HAP-1 (cell line): ENCODE results near the gene ITFG2.

Source experiments
- DNase-seq, 2 experiments: peaks; one replicate each; pipeline ENCODE4 v3.0.0-alpha.2; 2016 to 2020; ENCODE audit warnings: low spot score in 2 of 2
- H3K27me3 ChIP-seq: fragments of 250-450 bp; sonication (Bioruptor Pico); 2 replicates; pipeline ENCODE4 v1.5.1; 2020; ENCODE audit warnings: low read depth, mild to moderate bottlenecking, moderate library complexity
- H3K36me3 ChIP-seq: fragments of 250-450 bp; sonication (Bioruptor Pico); replicated peaks from 2 replicates; pipeline ENCODE4 v1.5.1; 2020; ENCODE audit warnings: mild to moderate bottlenecking
- H3K4me1 ChIP-seq: fragments of 250-450 bp; sonication (Bioruptor Pico); 2 replicates; pipeline ENCODE4 v1.5.1; 2020; ENCODE audit warnings: mild to moderate bottlenecking
- H3K4me3 ChIP-seq: fragments of 250-450 bp; sonication (Bioruptor Pico); 2 replicates; pipeline ENCODE4 v1.5.1; 2020; ENCODE audit warnings: mild to moderate bottlenecking, moderate library complexity
- H3K9me3 ChIP-seq: fragments of 250-450 bp; sonication (Bioruptor Pico); 2 replicates; pipeline ENCODE4 v1.5.1; 2020; ENCODE audit warnings: mild to moderate bottlenecking, moderate library complexity
- in situ Hi-C: fragments of 300-500 bp; cut with MboI; formaldehyde crosslinking; loops from 3 replicates; pipeline ENCODE4 v1.14.3; 2020; ENCODE audit warnings: low sequenced_read_pairs, inconsistent platforms, mixed read lengths

Gene ITFG2

GRCh38 chr12:2783936-2784600 lies 28.4 kb upstream of the ITFG2 start:
- peaks cover 18% of the 10 kb centered on the region for H3K27me3 ChIP-seq
- peak; percentile 48 to 77 for DNase-seq
- no peaks in the 10 kb centered on the region for H3K4me1 ChIP-seq
- H3K4me3 ChIP-seq = no peak overlapping the region
- no peaks in the 10 kb centered on the region for H3K36me3 ChIP-seq
- H3K9me3 ChIP-seq = no peaks in the 10 kb centered on the region
- in situ Hi-C loops = loop anchor here (10.0 kb wide), 1 partner anchor 99 kb away; no protein-coding TSS in a partner anchor

- in situ Hi-C loops = loop anchor here (10.0 kb wide), 1 partner anchor 100 kb away; no protein-coding TSS in a partner anchor
- H3K4me1 ChIP-seq = no peaks in the 10 kb centered on the region
- DNase-seq = no peak
- H3K36me3 ChIP-seq = no peaks in the 10 kb centered on the region
- H3K27me3 ChIP-seq = peaks cover 21% of the 10 kb centered on the region
- H3K9me3 ChIP-seq = no peaks in the 10 kb centered on the region
- no peak overlapping the region for H3K4me3 ChIP-seq
Observed at GRCh38 chr12:2785017-2785416, 27.5 kb upstream of the ITFG2 start.

- no peak overlapping the region for H3K4me3 ChIP-seq
- H3K36me3 ChIP-seq = peaks cover 2% of the 10 kb centered on the region
- in situ Hi-C loops = no loop called here
- DNase-seq = no peak
- H3K27me3 ChIP-seq = peaks cover 12% of the 10 kb centered on the region; the same call in 1 of the 2 replicates
- peaks cover under 1% of the 10 kb centered on the region for H3K4me1 ChIP-seq
- H3K9me3 ChIP-seq = no peaks in the 10 kb centered on the region
Observed at GRCh38 chr12:2791089-2791488, 21.4 kb upstream of the ITFG2 start.

GRCh38 chr12:2792671-2793500 lies 19.6 kb upstream of the ITFG2 start:
- Histone ChIP-seq H3K4me3 (no peak overlapping the region), H3K4me1 (peaks cover 8% of the 10 kb centered on the region), H3K27me3 (0 out of 2 replicates have a peak, but pooled peaks cover 8% of the 10 kb centered on the region), H3K9me3 (no peaks in the 10 kb centered on the region), H3K36me3 (peaks cover 20% of the 10 kb centered on the region)
- in situ Hi-C loops = no loop called here
- no peak for DNase-seq

- no peak for DNase-seq
- H3K9me3 ChIP-seq = no peaks in the 10 kb centered on the region
- H3K36me3 ChIP-seq = peaks cover 26% of the 10 kb centered on the region
- 0 out of 2 replicates have a peak, but pooled peaks cover 8% of the 10 kb centered on the region for H3K27me3 ChIP-seq
- H3K4me3 ChIP-seq = no peak overlapping the region
- peaks cover 8% of the 10 kb centered on the region for H3K4me1 ChIP-seq
- in situ Hi-C loops = no loop called here
Observed at GRCh38 chr12:2793561-2793960, 18.9 kb upstream of the ITFG2 start.

DNA sequence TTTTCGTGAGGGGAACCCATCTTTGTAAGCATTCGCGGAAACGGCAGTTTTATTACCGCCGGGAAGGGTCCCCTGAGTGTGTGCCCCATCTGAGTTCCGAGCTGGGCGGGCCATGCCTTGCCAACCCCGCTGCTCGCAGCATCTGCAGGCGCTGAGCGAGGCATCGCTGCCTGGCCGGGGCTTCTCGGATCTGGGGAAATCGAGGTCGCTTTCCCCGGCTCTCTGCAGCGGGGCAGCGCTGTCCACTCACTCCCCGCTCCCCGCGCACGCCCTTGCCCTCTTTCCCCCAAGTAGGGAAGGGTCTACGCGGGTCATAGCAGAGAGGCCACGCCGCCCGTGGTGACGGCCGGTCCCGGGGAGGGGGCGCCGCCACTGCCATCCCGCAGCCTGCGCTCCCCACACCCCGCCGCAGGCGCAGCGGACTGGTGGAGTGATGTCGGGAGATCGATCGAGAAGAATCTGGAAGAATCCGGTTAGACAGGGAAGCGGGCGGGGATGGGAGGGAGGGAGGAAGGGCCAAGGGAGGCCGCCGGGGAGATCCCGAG lies 18.2 kb upstream of the ITFG2 start:
- Histone ChIP-seq H3K27me3 (0 out of 2 replicates have a peak, but pooled peaks cover 8% of the 10 kb centered on the region), H3K9me3 (no peaks in the 10 kb centered on the region), H3K36me3 (peaks cover 33% of the 10 kb centered on the region), H3K4me3 (peak overlapping the region; percentile 56), H3K4me1 (peaks cover 8% of the 10 kb centered on the region)
- in situ Hi-C loops = no loop called here
- DNase-seq = no peak

- DNase-seq = peak; percentile 85 to 92
- H3K4me1 ChIP-seq = peaks cover 8% of the 10 kb centered on the region
Observed at GRCh38 chr12:2794736-2795289, 17.7 kb upstream of the ITFG2 start, which contains the start of gene FKBP4. TSS of gene FKBP4 (plus strand) at chr12:2794970. CDS start at chr12:2795140, 170 bp downstream.

DNA sequence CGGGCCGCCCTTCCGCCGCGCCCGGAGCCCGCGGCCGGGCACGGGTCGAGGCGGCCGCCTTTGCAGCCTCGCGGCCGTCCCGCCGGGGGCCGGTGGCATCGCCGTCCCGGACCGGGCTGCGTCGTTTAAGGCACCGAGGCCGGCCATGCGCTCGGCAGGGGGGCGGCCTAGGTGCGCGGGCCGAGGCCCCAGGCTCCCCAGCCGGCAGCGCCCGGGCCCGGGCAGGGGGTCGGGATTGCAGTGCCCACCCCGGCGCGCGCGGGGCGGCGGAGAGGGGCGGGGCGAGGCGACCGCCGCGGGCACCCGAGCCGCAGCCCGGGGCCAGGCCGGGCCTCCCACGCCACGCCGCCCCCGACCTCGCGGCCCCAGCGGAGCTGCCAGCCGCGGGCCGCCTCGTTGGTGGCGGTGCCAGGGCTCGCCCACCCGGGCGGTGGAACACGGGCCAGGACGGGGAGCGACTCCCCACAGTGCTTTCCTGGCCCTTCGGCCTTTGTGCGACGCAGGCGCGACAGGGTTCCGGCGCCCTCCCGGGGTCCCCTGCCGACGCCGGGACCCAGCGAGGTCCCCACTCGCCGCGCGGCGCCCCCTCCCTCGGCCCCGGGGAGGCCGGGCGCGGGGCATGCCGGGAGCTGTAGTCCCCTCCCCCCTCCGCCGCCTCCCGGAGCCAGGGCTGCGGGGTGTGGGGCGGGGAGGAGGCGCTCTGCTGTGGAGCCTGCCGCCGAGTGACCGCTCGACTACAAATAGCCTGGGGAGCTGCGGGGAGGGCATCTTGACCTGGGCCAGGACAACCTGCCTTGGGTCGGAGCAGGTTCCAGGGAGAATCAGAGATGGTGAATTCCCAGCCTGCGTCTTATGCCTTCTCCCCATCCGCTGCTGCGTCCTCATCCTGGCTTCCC lies 16.9 kb upstream of the ITFG2 start:
- Histone ChIP-seq H3K4me1 (peaks cover 8% of the 10 kb centered on the region), H3K4me3 (peak overlapping the region; percentile 56), H3K27me3 (no peaks in the 10 kb centered on the region), H3K9me3 (no peaks in the 10 kb centered on the region), H3K36me3 (peaks cover 46% of the 10 kb centered on the region)
- in situ Hi-C loops = no loop called here
- peak; percentile 50 to 79 for DNase-seq

More at GRCh38 chr12:2794736-2795289, 17.7 kb upstream of the ITFG2 start, which contains the start of gene FKBP4:
- Histone ChIP-seq H3K36me3 (peaks cover 39% of the 10 kb centered on the region), H3K9me3 (no peaks in the 10 kb centered on the region), H3K4me3 (peak within 1 kb of the TSS; percentile 56), H3K27me3 (0 out of 2 replicates have a peak, but pooled peaks cover 2% of the 10 kb centered on the region)
- in situ Hi-C loops = no loop called here

DNA sequence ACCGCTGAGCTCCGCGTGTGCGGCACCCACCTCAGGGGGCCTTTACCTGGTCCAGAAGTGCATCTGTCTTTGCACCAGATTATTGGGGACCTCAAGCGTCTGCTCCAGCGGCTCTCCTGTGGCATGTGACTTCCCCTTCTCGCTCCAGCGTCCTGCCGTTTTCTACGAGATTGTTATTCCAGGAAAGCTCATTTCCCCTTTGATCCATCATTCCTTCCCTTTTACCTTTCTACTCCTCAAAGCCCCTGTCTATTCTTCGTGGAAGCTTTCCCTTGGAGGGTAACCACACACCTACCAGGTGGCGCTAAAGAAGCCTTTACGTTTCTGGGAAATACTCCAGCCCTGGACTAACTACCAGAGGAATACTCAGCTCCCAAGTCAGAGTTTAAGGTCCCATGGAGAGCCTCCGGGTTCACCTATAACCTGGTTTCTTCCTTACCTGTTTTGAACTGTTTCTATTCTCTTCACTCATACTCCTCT lies 16.2 kb upstream of the ITFG2 start:
- H3K4me3 ChIP-seq = peak overlapping the region; percentile 56
- H3K27me3 ChIP-seq = no peaks in the 10 kb centered on the region
- H3K36me3 ChIP-seq = peaks cover 53% of the 10 kb centered on the region
- no peak for DNase-seq
- H3K4me1 ChIP-seq = peaks cover 8% of the 10 kb centered on the region
- in situ Hi-C loops = no loop called here
- no peaks in the 10 kb centered on the region for H3K9me3 ChIP-seq

GRCh38 chr12:2797721-2798418 lies 14.6 kb upstream of the ITFG2 start:
- H3K4me3 ChIP-seq = no peak overlapping the region
- in situ Hi-C loops = no loop called here
- H3K36me3 ChIP-seq = peaks cover 69% of the 10 kb centered on the region
- peaks cover 8% of the 10 kb centered on the region for H3K4me1 ChIP-seq
- no peaks in the 10 kb centered on the region for H3K27me3 ChIP-seq
- no peaks in the 10 kb centered on the region for H3K9me3 ChIP-seq
- no peak for DNase-seq

- H3K4me1 ChIP-seq = peaks cover 8% of the 10 kb centered on the region
- H3K4me3 ChIP-seq = no peak overlapping the region
- H3K9me3 ChIP-seq = no peaks in the 10 kb centered on the region
- DNase-seq = no peak
- H3K27me3 ChIP-seq = no peaks in the 10 kb centered on the region
- in situ Hi-C loops = no loop called here
- peaks cover 92% of the 10 kb centered on the region for H3K36me3 ChIP-seq
Observed at GRCh38 chr12:2800046-2800570, 12.4 kb upstream of the ITFG2 start.
